ENCODE measurements around the gene SLC2A4.
A peak's percentile ranks its signal among the peaks of the same experiment; 100 is the strongest.
"Not testable (repeated sequence)": the region's sequence is repeated elsewhere in the genome, so short reads cannot be mapped to it uniquely, and the experiment has no call there.

Gene SLC2A4

GRCh38 chr17:7332111-7332510, 50.6 kb downstream of the SLC2A4 start:
- Histone ChIP-seq H3K4me3 (no peak overlapping the region), H3K27ac (peak overlapping the region in 4 of 21 experiments; percentile 34 to 59 (median 51))

DNA sequence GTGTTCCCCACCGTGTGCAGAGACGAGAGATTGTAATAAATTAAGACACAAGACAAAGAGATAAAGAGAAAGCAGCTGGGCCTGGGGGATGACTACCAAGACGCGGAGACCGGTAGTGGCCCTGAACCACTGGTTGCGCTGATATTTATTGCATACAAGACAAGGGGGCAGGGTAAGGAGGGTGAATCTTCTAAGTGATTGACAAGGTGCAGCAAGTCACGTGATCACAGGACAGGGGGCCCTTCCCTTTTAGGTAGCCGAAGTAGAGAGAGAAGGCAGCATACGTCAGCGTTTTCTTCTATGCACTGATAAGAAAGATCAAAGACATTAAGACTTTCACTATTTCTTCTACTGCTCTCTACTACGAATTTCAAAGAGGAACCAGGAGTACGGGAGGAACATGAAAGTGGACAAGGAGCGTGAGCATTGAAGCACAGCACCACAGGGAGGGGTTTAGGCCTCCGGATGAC, 51.1 kb downstream of the SLC2A4 start:
- H3K4me3 ChIP-seq = not testable (repeated sequence)
- peak overlapping the region in 3 of 21 experiments; percentile 44 to 59 (median 58) for H3K27ac ChIP-seq

DNA sequence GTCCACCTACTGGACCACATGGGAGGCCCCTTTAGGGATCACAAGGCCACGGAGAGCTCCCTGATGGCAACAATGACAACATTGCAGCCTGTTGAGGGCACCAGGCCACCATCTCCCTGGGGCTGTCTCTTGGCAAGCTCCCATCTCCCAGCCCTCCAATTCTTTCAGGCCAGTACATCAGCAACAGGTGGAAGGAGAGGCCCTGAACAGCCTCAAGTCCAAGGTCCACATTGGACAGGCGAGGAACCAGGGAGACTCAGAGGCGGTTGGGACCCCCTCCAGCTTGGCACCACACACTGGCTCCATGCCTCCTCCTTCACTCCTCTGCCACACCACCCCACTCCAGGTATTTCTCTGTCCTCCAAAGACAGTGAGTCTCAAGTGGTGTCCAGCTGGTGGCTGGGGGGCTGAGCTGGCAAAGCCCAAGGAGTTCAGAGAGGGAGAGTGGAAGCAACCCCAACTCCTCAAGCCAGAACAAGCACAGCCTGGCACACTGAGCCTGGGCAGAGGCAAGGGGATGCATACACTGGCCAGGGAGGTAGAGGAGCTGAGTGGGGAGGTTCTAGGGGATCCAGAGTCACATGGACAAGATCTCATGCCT, 53.5 kb downstream of the SLC2A4 start:
- H3K27ac ChIP-seq = peak overlapping the region in 5 of 21 experiments; percentile 85 to 96 (median 94)

DNA sequence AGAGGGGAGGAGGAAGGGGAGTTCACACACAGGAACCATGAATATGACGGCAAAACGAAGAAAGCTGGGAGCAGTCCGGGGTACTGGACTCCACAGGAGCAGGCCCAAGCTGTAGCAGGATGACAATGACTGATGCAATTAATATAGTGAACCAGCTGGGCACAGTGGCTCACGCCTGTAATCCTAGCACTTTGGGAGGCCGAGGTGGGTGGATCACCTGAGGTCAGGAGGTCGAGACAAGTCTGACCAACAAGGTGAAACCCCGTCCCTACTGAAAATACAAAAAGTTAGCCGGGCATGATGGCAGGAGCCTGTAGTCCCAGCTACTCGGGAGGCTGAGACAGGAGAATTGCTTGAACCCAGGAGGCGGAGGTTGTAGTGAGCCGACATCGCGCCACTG, 54.2 kb downstream of the SLC2A4 start:
- H3K4me3 ChIP-seq = not testable (repeated sequence)
- H3K27ac ChIP-seq = peak overlapping the region in 11 of 21 experiments; percentile 43 to 96 (median 73)

More for the DNA sequence above, 53.5 kb downstream of the SLC2A4 start:
- no peak overlapping the region for H3K4me3 ChIP-seq

- peak within 1 kb of the TSS; percentile 18 to 47 (median 33) for H3K4me3 ChIP-seq
- peak within 1 kb of the TSS in 16 of 21 experiments; percentile 6 to 96 (median 73) for H3K27ac ChIP-seq
These were observed 55.0 kb downstream of the SLC2A4 start, which contains the start of gene ACAP1 for GRCh38 chr17:7336240-7337175. Gene ACAP1 (plus strand): TSS chr17:7336529. CDS start chr17:7336735, 206 bp downstream.

DNA sequence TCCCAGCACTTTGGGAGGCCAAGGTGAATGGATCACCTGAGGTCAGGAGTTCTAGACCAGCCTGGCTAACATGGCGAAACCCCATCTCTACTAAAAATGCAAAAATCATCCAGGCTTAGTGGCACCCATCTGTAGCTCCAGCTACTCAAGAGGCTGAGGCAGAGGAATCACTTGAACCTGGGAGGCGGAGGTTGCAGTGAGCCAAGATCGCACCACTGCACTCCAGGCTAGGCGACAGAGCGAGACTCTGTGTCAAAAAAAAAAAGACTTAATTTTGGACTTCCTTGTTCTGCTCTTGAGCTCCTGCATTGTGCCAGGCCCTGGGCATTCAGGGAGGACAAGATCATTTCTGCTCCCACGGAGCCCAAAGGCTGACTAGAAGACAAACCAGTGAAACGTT, 56.1 kb downstream of the SLC2A4 start:
- H3K27ac ChIP-seq = peak overlapping the region in 11 of 21 experiments; percentile 43 to 96 (median 81)
- H3K4me3 ChIP-seq = peak overlapping the region in 6 of 7 experiments; percentile 18 to 47 (median 34)

All from skin epidermis (tissue), 12 donors.